Activated gamma-delta T cell treated with Interleukin-2 at 50 U/mL for 16 hours (primary cell): ENCODE data around the gene VPS54.
"Not testable (repeated sequence)": the region's sequence is repeated elsewhere in the genome, so short reads cannot be mapped to it uniquely, and the experiment has no call there.

ENCODE experiments used
- DNase-seq: peaks from one replicate; pipeline ENCODE4 v3.0.0-alpha.2; 2020

VPS54 gene

DNA sequence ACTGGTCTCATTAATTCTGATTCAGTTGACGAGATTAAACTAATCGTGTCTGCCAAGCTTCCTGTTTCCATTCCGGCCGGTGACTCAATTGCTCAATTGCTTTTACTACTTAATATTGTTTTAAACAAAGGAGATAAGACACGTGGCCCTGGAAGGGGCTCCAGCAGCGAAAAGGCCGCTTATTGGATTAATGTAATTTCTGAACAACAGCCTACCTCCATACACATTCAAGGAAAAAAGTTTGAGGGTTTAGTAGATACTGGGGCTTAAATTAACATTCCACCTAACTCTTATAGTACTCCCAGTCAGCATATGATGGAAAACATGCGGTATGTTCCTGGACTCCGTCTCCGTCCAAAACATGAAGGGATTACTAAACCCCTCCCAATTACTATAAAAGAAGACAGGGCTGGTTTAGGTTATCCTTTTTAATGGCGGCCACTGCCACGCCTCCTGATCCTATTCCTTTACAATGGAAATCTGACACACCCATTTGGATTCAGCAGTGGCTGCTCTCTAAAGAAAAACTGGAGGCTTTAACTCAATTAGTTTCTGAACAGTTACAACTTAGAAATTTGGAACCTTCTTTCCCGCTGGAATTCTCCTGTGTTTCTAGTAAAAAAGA is 27.1 kb downstream of the VPS54 start:
- no peak for DNase-seq

DNA sequence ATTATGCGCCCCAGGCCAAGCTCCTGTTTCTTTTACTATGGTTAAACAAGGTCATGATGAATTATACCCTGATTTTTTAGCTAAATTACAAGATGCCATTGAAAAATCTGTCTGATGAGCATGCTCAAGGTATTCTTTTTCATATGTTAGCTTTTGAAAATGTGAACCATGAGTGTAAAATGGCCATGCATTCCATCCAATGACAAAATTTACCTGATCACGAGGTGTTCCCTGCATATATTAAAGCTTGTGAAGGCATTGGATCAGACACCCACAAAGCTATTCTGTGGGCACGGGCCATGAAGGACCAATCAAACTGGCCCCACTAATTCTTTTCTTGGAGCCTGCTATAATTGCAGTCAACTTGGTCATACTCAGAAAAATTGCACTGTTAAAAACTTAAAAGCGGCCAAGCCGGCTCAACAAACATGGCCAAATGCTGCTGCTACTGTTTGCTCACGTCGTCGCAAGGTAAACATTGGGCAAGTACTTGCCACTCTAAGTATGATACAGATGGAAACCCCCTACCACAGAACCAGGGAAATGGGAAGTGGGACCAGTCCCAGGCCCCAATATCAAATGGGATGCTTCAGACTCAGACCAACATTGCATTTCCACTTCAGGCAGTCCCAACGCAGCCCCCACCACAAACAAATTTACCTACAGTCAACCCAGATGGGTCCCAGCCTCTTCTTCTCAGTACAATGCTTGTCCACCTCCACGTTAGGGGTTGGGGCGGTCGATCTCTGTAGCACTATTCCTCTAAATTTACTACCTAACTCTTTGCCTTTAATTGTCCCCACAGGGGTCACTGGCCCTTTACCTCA is 27.8 kb downstream of the VPS54 start:
- DNase-seq = not testable (repeated sequence)

DNA sequence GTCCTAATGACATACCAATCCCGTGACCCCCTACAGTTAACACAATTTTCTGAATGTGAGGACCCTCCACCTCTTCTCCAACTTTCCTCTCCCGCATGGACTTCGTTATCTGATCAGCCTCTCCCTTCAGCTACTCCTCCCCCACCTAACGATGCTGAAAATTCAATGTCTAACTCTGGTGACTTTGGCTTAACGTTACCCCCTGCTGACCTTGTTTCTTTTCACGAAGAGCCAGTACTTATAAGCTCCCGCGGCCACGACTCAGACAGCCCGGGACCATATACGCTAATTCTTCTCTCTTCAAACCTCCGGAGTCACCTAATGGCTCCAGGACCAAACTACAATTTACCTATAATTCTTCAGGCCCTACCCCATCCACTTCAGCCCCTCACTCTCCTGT is 29.2 kb downstream of the VPS54 start:
- no peak for DNase-seq

DNA sequence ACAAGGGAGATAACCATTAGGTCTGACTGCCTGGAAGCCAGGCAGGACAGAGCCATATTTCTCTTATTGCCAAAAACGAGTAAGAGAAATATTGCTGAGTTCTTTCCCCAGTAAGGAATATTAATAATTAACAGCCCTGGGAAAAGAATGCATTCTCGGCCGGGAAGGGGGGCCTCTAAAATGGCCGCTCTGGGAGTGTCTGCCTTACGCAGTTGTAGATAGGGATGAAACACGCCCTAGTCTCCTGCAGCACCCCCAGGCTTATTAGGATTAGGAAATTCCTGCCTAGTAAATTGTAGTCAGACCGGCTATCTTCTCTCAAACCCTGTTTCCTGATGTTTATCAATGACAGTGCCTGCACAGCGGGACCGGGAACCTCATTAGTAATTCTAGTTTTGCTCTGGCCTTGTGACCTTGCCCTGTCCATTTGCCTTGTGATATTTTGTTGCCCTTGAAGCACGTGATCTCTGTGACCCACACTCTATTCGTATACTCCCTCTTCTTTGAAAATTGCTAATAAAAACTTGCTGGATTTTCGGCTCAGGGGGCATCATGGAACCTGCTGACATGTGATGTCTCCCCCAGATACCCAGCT is 30.3 kb downstream of the VPS54 start:
- DNase-seq = not testable (repeated sequence)

DNA sequence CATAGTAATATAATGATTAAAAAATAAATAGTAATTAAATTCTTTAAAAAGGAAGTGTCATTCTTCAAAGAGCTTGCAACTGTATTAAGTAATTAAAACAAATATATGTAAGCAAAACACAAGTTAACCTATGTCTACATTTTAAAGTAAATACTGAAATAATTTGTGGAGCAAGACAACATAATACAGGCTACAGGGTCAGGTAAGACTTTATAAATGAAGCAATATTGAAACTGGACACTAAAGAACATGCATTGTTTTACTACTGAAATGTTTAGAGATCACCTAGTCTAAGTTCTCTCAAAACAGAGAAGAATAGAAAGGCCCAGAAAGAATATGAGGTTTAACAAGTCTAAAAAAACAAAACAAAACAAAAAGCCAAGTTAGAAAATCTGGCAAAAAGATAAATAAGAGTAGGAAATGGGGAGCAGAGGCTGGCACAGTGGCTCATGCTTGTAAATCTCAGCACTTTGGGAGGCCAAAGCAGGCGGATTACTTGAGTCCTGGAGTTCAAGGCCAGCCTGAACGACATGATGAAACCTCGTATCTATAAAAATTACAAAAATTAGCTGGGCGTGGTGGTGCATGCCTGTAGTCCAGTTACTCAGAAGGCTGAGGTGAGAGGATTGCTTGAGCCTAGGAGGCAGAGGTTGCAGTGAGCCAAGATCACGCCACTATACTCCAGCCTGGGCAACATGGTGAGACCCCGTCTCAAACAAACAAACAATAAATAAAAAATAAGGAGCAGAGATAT is 34.4 kb downstream of the VPS54 start:
- no peak for DNase-seq

DNA sequence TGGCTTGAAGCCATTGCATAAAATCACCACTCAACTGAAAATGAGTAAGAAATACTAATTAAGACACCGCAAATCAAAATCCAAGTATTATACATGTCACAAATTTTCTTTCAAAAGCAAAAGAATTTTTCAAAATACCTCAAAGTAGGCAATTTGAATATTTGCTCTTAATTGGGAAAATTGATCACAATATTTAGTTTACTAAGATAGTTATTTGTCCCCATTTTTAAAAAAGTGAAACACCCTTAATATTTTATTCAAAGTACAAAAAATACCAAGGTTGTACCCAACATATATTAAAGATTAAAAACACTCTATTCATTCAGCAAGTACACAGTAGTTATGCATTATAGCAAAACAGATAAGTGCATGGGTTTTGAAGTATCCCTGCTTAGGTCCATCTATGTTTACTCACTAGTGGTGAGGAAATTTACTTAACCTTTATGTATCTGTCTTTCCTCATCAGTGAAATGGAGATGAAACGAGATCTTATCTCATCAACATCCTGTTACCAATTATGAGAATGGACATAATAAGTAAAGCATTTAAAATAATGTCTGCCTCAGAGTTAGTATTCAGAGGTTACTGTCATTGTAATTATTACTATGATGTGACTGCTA is 35.1 kb downstream of the VPS54 start:
- DNase-seq = no peak

DNA sequence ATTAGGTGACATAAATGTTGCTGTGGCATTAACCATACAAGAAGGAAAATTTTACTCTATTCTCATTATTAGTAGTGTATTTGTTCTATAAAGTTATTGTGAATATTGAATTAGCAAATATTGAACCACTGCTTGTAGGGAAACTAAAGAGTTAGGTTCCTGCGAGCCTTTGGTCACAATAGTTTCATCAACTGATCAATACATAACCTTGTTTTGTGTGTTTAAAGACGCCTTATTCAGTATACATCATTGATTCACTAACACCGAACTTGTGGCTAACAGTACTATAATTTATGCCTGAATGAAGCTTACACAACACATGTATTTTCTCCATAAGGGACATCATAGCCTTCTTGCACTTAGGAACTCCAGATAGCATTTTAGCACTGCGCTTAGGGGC is 36.9 kb downstream of the VPS54 start:
- DNase-seq = no peak

DNA sequence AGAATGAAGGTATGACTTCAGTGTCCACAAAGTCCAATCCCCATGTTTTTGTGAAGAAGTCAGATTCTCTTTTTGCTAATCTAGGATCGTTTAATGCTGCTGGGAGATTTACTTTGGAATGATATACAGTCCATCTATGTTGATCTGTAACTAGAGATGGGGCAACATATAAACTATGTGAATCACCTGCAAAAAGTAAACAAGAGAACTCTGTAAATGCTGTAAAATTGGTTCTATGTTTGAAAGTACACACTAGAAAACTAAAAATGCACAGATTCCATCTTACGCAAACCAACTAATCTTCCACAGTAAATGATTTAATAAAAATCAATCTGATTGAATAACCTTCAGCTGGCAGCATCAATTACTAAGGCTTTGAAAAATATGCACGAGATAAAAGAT is 37.5 kb downstream of the VPS54 start:
- no peak for DNase-seq

DNA sequence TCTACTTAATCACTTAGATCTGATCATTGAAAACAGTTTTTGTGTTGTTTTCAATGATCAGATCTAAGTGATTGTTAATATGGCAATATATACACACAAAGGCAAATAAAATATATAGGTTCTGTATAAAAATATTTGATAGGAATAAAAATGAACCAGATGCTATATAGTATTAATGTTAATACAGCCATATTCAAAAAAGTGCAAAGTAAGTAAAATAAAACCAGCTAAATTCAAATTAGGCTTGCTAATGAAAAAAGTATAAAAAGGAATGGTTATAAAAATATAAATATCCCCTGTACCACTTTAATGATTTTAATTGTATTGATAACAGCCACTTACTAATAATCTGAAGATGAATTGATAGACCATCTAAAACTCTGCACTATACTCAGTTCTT is 38.4 kb downstream of the VPS54 start:
- DNase-seq = no peak

DNA sequence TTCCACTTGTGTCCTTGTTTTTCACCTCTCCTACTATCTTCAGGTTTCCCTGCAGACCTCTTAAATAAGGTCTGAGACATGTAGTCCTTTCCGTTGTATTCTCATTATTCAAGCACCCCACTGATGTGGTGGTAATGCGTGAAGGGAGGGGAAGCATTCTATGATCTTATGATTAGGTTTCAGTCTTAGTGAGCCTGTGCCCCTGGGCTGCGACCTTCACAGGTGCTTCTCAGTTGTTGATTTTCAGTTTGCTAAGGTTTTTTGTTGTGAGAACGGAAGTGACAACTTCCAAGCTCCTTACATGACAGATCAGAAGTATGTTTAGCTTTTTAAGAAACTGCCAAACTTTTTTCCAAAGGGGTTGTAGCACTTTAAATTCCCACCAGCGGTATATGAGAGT is 41.3 kb downstream of the VPS54 start:
- no peak for DNase-seq

DNA sequence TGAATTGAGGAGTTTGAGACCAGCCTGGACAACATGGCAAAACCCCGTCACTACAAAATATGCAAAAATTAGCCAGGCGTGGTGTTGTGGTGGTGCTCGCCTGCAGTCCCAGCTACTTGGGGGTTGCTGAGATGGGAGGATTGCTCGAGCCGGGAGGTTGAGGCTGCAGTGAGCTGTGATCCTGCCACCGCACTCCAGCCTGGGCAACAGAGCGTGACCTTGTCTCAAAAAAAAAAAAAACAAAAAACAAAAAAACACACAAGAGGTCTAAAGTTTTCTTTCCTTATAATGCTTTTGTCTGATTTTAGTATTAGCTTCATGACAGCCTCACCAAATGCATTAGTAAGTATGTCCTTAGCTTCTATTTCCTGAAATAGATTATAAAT is 43.1 kb downstream of the VPS54 start:
- DNase-seq = no peak

DNA sequence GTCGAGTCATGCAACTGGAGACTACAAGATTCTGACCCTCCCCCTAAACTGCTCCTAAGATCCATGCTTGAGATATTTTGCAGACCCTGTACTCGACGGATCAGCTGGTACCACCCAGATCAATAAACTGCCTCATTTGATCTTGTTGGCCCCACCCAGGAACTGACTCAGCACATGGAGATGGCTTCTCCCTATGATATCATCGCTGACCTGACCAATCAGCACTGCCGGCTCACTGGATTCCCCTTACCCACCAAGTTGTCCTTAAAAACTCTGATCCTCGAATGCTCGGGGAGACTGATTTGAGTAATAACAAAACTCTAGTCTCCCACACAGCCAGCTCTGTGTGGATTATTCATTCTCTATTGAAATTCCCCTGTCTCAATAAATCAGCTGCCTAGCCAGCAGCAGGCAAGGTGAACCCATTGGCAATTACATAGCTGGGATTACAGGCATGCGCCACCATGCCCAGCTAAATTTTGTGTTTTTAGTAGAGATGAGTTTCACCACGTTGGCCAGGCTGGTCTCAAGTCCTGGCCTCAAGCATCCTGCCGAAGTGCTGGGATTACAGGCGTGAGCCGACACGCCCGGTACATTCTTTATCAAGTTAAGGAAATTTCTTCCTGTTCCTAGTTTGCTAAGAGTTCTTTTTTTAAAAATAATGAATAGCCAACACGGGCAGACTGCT is 43.6 kb downstream of the VPS54 start:
- DNase-seq = no peak

DNA sequence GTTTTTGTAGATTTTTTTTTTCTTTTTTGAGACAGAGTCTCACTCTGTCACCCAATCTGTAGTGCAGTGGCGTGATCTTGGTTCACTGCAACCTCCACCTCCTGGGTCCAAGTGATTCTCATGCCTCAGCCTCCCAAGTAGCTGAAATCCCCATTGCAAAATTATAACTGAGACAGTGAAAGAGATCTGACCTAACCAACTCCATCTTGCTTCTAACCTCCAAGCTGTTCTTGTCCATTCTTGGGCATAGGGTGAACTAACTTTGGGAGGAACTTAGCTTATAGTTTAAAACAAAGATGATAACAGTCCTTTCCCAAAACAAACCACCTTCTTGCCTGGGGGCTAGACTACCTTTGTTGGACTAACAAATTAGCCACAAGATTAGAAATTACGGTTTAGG is 44.2 kb downstream of the VPS54 start:
- not testable (repeated sequence) for DNase-seq

DNA sequence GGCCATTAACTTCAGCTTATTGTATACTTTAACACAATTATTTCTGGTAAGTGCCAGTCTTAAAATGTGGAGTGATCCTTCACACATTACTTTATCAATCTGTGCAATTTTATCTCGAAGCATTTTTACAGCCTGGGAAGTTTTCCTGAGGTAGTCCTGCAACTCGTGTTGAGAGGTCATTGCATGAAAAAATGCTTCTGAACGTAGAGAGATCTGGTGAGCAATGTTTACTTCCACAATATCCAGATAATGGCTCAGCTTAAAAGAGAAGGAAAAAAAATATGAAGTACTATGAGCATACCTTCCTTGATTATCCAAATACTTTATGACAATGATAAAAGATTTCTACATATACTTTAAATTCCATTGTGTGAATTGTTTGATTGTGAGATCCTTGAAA is 57.0 kb downstream of the VPS54 start:
- DNase-seq = no peak

DNA sequence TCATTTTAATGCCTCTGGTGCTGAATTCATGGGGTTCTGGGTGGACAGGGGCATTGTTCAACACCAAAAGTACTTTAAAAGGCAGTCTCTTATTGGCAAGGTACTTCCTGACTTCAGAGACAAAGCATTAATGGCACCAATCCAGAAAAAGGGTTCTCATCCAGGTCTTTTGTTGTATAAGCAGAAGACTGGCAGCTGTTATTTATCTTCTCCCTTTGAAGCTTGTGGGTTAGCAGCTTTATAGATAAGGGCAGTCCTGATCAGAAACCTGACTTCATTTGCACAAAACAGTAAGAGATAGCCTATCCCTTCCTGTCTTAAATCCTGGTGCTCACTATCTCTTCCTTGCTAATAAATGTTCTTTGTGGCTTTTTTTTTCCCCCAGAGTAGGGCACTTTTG is 68.8 kb downstream of the VPS54 start:
- no peak for DNase-seq

DNA sequence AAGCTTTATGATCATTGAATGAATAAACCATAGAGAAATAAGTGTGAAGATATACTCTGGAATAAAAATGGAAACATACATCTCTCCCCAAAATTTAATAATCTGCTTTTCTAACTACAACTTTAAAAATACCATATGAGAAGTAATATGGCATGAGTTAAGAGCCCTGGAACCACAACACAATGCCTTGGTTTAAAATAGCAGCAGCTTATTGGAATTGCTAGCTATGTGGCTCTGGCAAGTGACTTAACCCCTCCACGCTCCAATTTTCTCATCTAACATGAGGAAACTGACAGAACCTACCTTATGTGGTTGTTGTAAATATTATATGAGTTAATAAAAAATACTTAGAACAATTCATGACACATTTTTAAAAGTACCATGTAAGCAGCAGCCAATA is 76.4 kb downstream of the VPS54 start:
- no peak for DNase-seq

DNA sequence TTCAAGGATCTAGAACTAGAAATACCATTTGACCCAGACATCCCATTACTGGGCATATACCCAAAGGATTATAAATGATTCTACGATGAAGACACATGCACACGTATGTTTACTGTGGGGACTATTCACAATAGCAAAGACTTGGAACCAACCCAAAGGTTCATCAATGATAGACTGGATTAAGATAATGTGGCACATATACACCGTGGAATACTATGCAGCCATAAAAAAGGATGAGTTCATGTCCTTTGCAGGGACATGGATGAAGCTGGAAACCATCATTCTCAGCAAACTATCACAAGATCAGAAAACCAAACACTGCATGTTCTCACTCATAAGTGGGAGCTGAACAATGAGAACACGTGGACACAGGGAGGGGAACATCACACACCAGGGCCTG is 87.1 kb downstream of the VPS54 start:
- not testable (repeated sequence) for DNase-seq

DNA sequence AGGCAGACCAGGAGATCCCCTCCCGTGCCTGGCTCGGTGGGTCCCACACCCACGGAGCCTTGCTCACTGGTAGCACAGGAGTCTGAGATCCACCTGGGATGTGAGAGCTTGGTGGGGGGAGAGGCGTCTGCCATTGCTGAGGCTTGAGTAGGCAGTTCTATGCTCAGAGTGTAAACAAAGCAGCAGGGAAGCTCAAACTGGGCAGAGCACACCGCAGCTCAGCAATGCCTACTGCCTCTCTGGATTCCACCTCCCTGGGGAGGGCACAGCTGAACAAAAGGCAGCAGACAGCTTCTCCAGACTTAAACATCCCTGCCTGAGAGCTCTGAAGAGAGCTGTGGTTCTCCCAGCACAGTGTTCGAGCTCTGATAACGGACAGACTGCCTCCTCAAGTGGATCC is 92.4 kb downstream of the VPS54 start:
- DNase-seq = no peak

DNA sequence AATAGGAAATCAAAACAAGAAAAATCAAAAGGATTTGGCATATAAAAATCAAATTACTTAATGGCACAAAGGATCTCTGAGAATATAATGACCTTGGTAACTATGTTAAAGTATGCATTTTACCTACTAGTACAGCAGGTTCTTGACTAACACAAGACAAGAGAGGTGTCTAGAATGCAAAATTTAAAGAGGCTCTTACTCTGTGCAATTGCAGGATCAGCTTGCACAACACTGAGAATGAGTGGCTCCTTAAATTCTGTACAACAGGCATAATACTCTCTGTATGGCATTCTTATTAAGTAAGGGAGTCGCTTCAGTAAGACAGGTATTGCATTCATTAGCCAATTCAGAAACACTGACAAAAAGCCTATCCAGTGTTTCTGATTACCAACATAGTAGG is 104.9 kb downstream of the VPS54 start:
- no peak for DNase-seq

DNA sequence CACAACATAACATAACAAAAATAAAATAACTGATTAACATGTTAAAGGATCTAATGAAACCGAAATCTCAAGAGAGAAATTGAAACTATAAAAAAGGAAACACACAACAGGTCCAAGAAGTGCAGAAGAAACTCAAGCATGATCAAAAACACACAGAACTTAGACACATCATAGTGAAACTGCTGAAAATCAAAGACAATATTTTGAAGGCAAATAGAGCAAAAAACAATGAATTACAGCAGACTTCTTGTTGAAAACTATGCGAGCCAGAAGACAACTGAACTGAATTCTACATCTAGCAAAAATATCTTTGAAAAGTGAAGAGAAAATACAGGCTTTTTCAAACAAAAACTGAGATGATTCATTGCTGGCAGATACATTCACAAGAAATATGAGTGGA is 116.2 kb downstream of the VPS54 start:
- DNase-seq = no peak

DNA sequence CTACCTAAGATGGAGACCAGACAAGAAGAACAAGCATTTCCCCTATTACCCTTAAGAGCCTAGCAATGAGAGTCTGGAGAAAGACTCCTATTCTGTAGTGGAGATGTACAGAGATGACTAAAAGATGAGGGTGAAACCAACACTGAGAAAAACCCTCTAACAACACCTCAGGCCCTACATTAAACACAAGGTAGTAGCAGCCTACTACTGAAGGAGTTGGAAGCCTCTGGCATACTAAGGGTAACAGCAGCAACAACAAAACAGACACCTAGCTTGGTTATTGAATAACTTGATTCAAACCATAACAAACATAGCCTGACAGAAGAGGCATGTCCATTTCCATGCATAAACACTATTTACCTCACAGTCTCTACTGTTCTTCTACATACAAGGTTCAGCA is 117.1 kb downstream of the VPS54 start:
- no peak for DNase-seq

DNA sequence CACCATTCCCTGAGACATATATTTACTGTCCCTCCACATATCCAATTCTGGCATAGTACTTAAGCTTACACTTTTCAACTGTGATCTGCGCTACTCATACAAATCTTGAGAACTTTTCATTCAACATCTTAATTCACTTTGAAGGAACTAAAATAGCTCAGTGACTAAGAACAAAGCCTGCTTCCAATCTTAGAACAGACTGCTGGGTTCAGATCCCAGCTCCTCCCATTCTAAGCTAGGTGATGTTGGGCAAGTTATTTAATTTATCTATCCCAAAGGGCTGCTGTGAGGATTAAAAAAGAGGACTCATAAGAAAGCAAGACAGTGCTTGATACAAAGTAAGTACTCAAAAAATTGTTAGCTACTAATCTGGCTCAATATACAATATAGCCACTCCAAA is 119.6 kb downstream of the VPS54 start:
- no peak for DNase-seq

DNA sequence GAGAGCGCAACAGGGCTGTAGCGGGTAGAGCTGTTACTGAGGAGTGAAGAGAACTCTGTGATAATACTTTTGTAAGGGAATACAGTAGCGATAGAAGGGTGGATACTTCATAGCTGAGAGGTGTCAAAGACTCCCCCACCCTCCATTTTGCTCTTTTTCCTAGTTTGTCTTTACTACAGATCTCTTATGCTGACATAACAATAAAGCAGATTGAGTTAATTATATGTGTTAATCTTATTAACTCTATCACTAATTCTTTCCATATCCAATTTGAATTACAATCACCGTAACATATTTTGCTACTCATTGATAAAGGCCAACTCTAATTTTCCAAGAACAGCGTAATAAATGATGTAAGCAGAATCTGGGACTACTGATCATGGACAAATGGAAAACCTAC is 120.4 kb downstream of the VPS54 start:
- no peak for DNase-seq
